Stomach (tissue), 4 donors: ENCODE data around the gene CBARP.

Experiments
- CTCF ChIP-seq, 7 experiments: fragments of 450-650 bp in 4 of 7; fragments of 200-600 bp in 3 of 7; sonication (generic) in 3 of 7; IDR thresholded peaks; one replicate each; pipeline ENCODE4 v1.5.1; 2016 to 2019; ENCODE audit warnings: antibody characterized with exemption in 7 of 7, control low read depth in 2 of 7, mild to moderate bottlenecking in 1 of 7
- POLR2A ChIP-seq, 4 donors: fragments of 450-650 bp; IDR thresholded peaks; one replicate each; pipeline ENCODE4 v1.6.1; 2016; ENCODE audit warnings: antibody characterized with exemption in 4 of 4, control low read depth in 2 of 4, mild to moderate bottlenecking in 1 of 4, moderate library complexity in 1 of 4

- no peak for TF ChIP-seq POLR2A (IDR thresholded peaks at IDR 0.05)
- no peak for TF ChIP-seq CTCF (IDR thresholded peaks at IDR 0.05)
Observed at GRCh38 chr19:1264801-1265614, 27.2 kb upstream of the CBARP start.
